ENCODE results near the gene SAG. TPM values are rescaled to one million over a fixed set of nuclear protein-coding genes. Genes with fewer than 3 reads are reported as not detected.

SAG gene
- total and polyA plus RNA-seq, 2 donors (not counting 3 experiments of a cell fraction or from before 2014, with no cell fraction given) = not detected

- no peak for DNase-seq (ENCODE audit: low read depth, low spot score)
- no TSS peak for BruUV-seq (replicated peaks)
Measured at GRCh38 chr2:233326500-233326899, 18.9 kb downstream of the SAG start.

More at GRCh38 chr2:233326500-233326899, 18.9 kb downstream of the SAG start:
- Histone ChIP-seq H3K4me3 (replicated peaks in 1 of 3; ENCODE audit: insufficient read depth in 1 of 3, low read depth in 1 of 3, low read length in 3 of 3) (no peak overlapping the region), H3K27me3 (ENCODE audit: control insufficient read depth in 2 of 2, insufficient read depth in 2 of 2, low read length in 2 of 2) (no peaks in the 10 kb centered on the region), H3K4me2 (ENCODE audit: insufficient read depth, low read length) (no peak overlapping the region), H2AFZ (ENCODE audit: low read depth, low read length) (no peak overlapping the region), H3K4me1 (ENCODE audit: control insufficient read depth, extremely low read depth, insufficient read depth, low read length) (no peaks in the 10 kb centered on the region), H3K9ac (replicated peaks; ENCODE audit: extremely low read depth, insufficient read depth, low read length) (no peak overlapping the region), H3K79me2 (ENCODE audit: control insufficient read depth, insufficient read depth, low read length) (no peaks in the 10 kb centered on the region), H3K9me3 (replicated peaks; ENCODE audit: control insufficient read depth, insufficient read depth, low read length) (no peaks in the 10 kb centered on the region), H3K27ac (ENCODE audit: insufficient read depth, low read depth, low read length) (no peak overlapping the region), H3K9me1 (replicated peaks; ENCODE audit: control insufficient read depth, extremely low read depth, insufficient read depth, low read length) (no peaks in the 10 kb centered on the region), H3K36me3 (ENCODE audit: control insufficient read depth in 2 of 2, extremely low read depth in 1 of 2, insufficient read depth in 2 of 2, low read length in 2 of 2) (no peaks in the 10 kb centered on the region), H4K20me1 (replicated peaks; ENCODE audit: control insufficient read depth, extremely low read depth, insufficient read depth, low read length) (no peaks in the 10 kb centered on the region)
- intact Hi-C loops (cut with micrococcal nuclease) = no loop called here
- FAIRE-seq = no peak
- dilution Hi-C loops (cut with MboI; ENCODE audit: extremely low pct_ligation_motif_present, low sequenced_read_pairs) = no loop called here
- TF ChIP-seq POLR2AphosphoS5 (IDR thresholded peaks at IDR 0.05; ENCODE audit: insufficient read depth, low read depth, low read length) = no peak
- no peak for TF ChIP-seq MYC (IDR thresholded peaks at IDR 0.05; ENCODE audit: low read depth, low read length)
- TF ChIP-seq GATA2 (IDR thresholded peaks at IDR 0.05; ENCODE audit: insufficient read depth, insufficient read length, low read depth, low read length) = no peak
- TF ChIP-seq EZH2 (IDR thresholded peaks at IDR 0.05; ENCODE audit: borderline replicate concordance, low read depth, low read length, severe bottlenecking) = no peak
- TF ChIP-seq POLR2A (IDR thresholded peaks at IDR 0.05; ENCODE audit: low read depth, low read length) = no peak
- no peak for TF ChIP-seq JUN (IDR thresholded peaks at IDR 0.05; ENCODE audit: borderline replicate concordance, insufficient read depth, insufficient read length, low read depth)
- TF ChIP-seq FOS (IDR thresholded peaks at IDR 0.05; ENCODE audit: borderline replicate concordance, insufficient read depth, low read length) = no peak
- TF ChIP-seq CTCF (IDR thresholded peaks at IDR 0.05; ENCODE audit: extremely low read depth in 1 of 2, insufficient read depth in 1 of 2, low read depth in 1 of 2, low read length in 2 of 2) = no peak
- TF ChIP-seq, protein P1, sequence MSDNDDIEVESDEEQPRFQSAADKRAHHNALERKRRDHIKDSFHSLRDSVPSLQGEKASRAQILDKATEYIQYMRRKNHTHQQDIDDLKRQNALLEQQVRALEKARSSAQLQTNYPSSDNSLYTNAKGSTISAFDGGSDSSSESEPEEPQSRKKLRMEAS (IDR thresholded peaks at IDR 0.05; ENCODE audit: insufficient read depth, insufficient read length) = no peak
- ChIA-PET CTCF (interaction anchor here (0.6 kb wide), 1 partner anchor 16 kb away, joined by 4 read pairs; no protein-coding TSS in a partner anchor), POLR2A (no interaction called here)
